ENCODE results near the gene JAK2. TPM values are rescaled to one million over a fixed set of nuclear protein-coding genes. Genes with fewer than 3 reads are reported as not detected.

JAK2 gene
- total RNA-seq: 10 to 100 TPM; 19.6 to 52.9 (median 26.0) TPM

- WGBS, 2 donors: 0 to 1% methylated on average over 24 to 50 of the region's 84 CpGs
- Histone ChIP-seq H3K4me1 (peaks cover 42 to 47% (median 45%) of the 10 kb centered on the region in 4 donors), H3K4me3 (peak within 1 kb of the TSS; percentile 61 to 91 (median 80))
Measured at GRCh38 chr9:4984621-4985385, at the start of gene JAK2. JAK2 (plus strand) TSS chr9:4985272; CDS start chr9:5021988, 36,716 bp downstream.

DNA sequence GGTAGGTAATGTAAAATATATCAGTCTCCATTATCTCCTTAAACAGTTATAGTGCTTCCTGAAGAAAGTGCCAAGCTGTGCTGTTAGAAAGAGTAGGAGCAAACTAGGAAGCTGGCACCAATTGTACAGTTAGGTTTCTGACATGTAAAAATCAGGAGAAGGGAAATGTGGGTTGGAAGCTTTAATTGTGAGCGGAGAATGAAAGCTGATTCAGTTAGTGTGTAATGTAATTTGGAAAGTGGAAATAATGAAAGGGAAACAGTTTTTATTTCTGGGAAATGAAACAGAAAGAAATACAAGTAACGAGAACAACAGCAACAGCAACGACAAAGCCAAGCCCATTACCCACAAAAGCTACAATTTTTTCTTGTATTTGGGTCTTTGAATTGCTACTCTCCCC lies 48.8 kb upstream of the JAK2 start:
- Histone ChIP-seq H3K9me3 (no peaks in the 10 kb centered on the region), H3K36me3 (no peaks in the 10 kb centered on the region), H3K27ac (peak overlapping the region; percentile 25 to 53 (median 46)), H3K4me3 (no peak overlapping the region), H3K27me3 (no peaks in the 10 kb centered on the region), H3K4me1 (peaks cover 30 to 44% (median 41%) of the 10 kb centered on the region in 4 donors)
- no peak for ATAC-seq (ENCODE audit: low FRiP score in 2 of 2)
- 26 to 36% methylated on average over 3 of the region's 3 CpGs for WGBS, 2 donors
- peak in 1 of 2 donors; percentile 17 for TF ChIP-seq POLR2AphosphoS5 (IDR thresholded peaks at IDR 0.05)
- TF ChIP-seq POLR2A (IDR thresholded peaks at IDR 0.05): no peak
- no peak for TF ChIP-seq CTCF (IDR thresholded peaks at IDR 0.05)
- DNase-seq: no peak

More at GRCh38 chr9:4984621-4985385, at the start of gene JAK2:
- no peaks in the 10 kb centered on the region for H3K36me3 ChIP-seq
- ATAC-seq (ENCODE audit: low FRiP score in 2 of 2) (peak; percentile 97 to 98), DNase-seq (peak; percentile 94 to 96)
- H3K27ac ChIP-seq: peak within 1 kb of the TSS; percentile 96 to 99 (median 98)
- H3K9me3 ChIP-seq: no peaks in the 10 kb centered on the region
- no peaks in the 10 kb centered on the region for H3K27me3 ChIP-seq
- TF ChIP-seq POLR2AphosphoS5 (IDR thresholded peaks at IDR 0.05) (peak; percentile 69 to 86), POLR2A (IDR thresholded peaks at IDR 0.05) (peak in 3 of 4 donors; percentile 63 to 93 (median 70)), EP300 (IDR thresholded peaks at IDR 0.05) (peak in 1 of 4 donors; percentile 2), CTCF (IDR thresholded peaks at IDR 0.05) (peak in 5 of 6 experiments; percentile 9 to 50 (median 35))

DNA sequence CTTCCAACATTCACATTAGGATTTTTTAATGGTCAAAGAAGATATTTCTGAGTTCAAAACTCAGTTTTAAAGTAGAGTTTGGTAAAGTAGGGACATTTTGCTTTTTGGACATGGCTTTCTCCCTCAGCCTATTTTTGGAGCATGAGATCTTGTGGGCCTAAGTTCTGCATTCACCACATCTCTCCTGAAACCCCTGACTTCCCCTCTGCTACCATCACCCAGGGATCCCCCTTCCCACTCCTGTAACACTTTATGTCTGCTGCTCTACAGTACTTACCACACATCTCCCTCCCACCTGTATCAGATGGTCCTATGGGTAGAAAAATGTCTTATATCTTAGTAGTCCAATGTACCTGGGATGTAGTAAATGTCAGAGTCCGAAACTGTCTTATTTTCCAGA lies 48.2 kb upstream of the JAK2 start:
- H3K9me3 ChIP-seq: no peaks in the 10 kb centered on the region
- peak overlapping the region in 2 of 4 donors; percentile 38 to 53 for H3K27ac ChIP-seq
- no peak for ATAC-seq (ENCODE audit: low FRiP score in 2 of 2)
- DNase-seq: no peak
- H3K27me3 ChIP-seq: no peaks in the 10 kb centered on the region
- no peak for TF ChIP-seq POLR2A (IDR thresholded peaks at IDR 0.05)
- TF ChIP-seq CTCF (IDR thresholded peaks at IDR 0.05): no peak
- TF ChIP-seq POLR2AphosphoS5 (IDR thresholded peaks at IDR 0.05): no peak
- no peak for TF ChIP-seq EP300 (IDR thresholded peaks at IDR 0.05)
- H3K4me1 ChIP-seq: peaks cover 30 to 44% (median 41%) of the 10 kb centered on the region in 4 donors
- no peaks in the 10 kb centered on the region for H3K36me3 ChIP-seq
- 96 to 100% methylated on average over 1 of the region's 1 CpG for WGBS, 2 donors
- H3K4me3 ChIP-seq: no peak overlapping the region

DNA sequence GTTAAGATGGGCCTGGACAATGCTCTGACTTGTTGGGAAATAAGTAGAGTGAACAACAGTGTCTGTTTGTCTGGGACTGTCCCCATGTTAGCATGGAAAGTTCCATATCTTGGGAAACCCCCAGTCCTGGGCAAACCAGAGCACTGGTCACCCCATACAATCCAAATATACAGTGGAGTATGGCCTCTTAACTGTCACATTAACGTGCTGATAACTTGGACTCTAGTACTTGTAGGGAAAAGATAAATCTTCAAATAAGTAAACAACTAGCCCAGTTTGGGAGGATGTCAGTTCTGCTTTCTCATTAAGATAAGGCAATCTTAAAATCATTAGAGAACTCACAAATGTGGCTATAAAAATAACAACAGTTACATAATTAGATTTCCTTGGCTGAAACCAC lies 47.6 kb upstream of the JAK2 start:
- DNase-seq: no peak
- Histone ChIP-seq H3K4me1 (peaks cover 30 to 43% (median 42%) of the 10 kb centered on the region in 4 donors), H3K27me3 (no peaks in the 10 kb centered on the region), H3K4me3 (no peak overlapping the region), H3K27ac (peak overlapping the region in 3 of 4 donors; percentile 27 to 53 (median 38)), H3K9me3 (no peaks in the 10 kb centered on the region), H3K36me3 (no peaks in the 10 kb centered on the region)
- no peak for ATAC-seq (ENCODE audit: low FRiP score in 2 of 2)
- TF ChIP-seq POLR2AphosphoS5 (IDR thresholded peaks at IDR 0.05) (no peak), CTCF (IDR thresholded peaks at IDR 0.05) (no peak), EP300 (IDR thresholded peaks at IDR 0.05) (no peak), POLR2A (IDR thresholded peaks at IDR 0.05) (no peak)
- 8 to 13% methylated on average over 1 of the region's 1 CpG for WGBS, 2 donors
